Ramos (cell line): Measurements from ENCODE around the gene SIRT1.
"Not testable (repeated sequence)": the region's sequence is repeated elsewhere in the genome, so short reads cannot be mapped to it uniquely, and the experiment has no call there.

ENCODE experiments used
- in situ Hi-C: fragments of 300-500 bp; cut with MboI; formaldehyde crosslinking; loops from one replicate; pipeline ENCODE4 v1.14.3; 2022; ENCODE audit warnings: low sequenced_read_pairs; ENCODE audit not compliant: unreplicated experiment

SIRT1 gene

DNA sequence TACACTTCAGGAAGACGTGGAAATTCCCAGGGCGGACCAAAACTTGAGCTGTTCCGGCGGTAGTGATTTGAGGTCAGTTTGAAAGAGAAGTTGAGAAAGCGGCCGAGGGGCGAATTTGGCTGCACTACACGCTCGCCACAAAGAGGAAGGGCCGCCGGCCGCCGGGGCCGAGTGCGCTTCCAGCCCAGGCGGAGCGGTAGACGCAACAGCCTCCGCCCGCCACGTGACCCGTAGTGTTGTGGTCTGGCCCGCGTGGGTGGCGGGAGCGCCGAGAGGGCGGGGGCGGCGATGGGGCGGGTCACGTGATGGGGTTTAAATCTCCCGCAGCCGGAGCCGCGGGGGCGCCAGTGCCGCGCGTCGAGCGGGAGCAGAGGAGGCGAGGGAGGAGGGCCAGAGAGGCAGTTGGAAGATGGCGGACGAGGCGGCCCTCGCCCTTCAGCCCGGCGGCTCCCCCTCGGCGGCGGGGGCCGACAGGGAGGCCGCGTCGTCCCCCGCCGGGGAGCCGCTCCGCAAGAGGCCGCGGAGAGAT is at the start of gene SIRT1:
Gene SIRT1 (plus strand): TSS at position 344 of the 529 bp plus-strand sequence. CDS start 66 bp downstream, at position 410.
- in situ Hi-C loops: no loop called here

DNA sequence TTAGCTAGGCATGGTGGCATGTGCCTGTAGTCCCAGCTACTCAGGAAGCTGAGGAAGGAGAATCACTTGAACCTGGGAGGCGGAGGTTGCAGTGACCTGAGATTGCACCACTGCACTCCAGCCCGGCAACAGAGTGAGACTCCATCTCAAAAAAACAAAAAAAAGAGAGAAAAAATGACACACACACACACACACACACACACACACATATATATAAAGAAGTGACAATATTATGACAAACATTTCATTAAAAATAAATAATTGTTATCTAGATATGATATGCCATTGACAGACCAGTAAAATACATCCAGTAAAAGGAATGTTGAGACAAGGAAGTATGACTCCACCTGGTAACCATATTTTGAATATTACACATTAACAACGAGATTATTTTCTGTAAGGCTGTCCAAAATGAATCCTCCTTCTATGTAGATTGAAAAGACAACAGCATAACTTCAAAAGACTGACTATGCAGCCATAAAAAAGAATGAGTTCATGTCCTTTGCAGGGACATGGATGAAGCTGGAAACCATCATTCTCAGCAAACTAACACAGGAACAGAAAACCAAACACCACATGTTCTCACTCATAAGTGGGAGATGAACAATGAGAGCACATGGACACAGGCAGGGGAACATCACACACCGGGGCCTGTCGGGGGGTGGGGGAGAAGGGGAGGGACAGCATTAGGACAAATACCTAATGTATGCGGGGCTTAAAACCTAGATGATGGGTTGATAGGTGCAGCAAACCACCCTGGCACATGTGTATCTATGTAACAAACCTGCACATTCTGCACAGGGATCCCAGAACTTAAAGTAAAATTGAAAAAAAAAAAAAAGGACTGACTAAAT is 48.7 kb upstream of the SIRT1 start:
- in situ Hi-C loops: not testable (repeated sequence)

DNA sequence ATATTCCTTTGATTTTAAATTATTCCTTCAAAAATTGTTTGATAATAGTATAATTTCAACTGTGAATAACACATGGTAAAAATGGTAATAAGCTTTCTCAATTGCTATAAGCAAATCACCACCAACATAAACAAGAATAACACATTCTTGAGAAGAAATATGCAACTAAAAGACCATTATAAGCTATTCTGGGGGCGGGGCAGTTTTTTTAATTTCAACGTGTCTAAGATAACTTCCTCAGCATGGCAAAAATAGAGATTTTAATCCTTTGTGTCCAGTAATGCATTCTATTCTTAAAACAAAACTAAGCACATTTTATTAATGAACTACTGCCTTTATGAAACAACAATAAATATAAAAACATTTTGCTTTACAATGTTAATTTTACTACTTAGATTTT is 48.0 kb upstream of the SIRT1 start:
- in situ Hi-C loops: no loop called here

DNA sequence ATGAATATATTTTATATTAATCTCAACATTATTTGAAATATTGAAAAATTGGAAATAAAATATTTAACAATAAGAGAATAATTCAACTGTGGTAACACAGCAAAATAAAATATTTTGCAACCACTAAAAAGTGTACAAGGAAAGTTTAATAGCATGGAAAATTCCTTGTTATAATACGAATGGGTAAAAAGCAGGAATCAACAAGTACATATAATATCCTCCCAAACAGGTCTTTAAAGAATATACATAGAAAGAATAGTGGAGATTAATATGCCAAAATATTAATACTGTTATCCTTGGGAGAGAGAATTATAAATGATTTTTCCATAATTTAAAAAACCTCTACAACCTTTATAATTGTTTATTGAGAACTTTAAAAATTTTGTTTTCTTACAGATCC is 47.5 kb upstream of the SIRT1 start:
- in situ Hi-C loops: no loop called here

DNA sequence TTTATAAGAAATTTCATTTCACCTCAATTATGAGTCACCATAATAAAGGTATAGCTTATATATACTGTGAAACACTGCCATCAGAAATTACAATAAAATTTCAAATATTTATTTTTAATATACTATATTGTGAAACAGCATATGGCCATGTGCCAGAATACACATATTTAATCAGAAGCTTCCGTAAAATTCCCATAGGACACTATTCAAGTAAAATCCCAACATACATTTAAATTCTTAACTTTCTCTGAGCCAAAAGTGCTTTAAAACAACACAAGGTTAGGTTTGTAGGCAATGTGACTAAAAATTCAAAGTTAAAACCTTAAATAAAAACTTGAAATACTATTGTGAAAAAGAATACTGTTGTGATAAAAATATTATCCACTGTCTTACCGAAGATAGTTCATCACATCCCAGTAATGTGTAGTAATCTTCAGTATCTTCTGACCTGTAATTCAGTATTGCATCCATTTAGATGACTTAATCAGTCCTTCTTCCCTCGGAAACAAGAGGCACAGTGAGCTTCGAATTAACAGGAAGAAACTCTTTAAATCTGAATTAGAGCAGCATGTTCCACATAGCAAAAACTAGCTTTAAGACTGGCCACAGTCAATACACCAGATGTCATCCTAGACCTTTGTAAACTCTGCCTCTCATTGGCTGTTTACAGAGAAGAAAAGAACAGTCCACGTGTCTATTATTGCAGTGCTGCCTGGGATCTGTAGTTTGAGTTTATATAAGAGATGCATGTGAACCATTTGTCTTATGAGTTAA is 46.7 kb upstream of the SIRT1 start, which contains the start of gene DNAJC12:
Gene DNAJC12 (minus strand): TSS at position 648 of the 774 bp plus-strand sequence. CDS start 177 bp downstream, at position 471.
- in situ Hi-C loops: no loop called here

DNA sequence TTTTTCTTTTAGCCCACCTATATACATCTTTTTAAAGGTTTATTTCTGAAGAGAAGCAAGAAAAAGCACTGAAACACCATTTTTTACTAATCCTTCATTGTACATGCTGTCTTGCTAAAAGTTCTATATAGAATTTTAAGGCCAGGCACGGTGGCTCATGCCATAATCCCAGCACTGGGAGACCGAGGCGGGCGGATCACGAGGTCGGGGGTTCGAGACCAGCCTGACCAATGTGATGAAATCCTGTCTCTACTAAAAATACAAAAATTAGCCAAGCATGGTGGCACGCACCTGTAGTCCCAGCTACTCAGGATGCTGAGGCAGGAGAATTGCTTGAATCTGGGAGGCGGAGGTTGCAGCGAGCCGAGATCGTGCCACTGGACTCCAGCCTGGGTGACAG is 44.9 kb upstream of the SIRT1 start:
- in situ Hi-C loops: not testable (repeated sequence)

DNA sequence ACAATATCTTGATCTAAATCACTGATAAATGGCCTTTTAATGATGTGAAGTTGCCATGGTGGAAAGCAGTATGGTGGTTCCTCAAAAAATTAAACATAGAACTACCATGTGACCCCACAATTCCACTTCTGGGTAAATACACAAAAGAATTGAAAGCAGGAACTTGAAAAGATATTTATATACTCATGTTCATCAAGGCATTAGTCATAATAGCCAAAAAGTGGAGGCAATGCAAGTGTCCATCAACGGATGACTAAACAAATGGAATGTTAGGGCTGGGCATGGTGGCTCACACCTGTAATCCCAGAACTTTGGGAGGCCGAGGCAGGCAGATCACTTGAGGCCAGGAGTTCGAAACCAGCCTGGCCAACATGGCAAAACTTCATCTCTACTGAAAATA is 44.5 kb upstream of the SIRT1 start:
- in situ Hi-C loops: no loop called here

DNA sequence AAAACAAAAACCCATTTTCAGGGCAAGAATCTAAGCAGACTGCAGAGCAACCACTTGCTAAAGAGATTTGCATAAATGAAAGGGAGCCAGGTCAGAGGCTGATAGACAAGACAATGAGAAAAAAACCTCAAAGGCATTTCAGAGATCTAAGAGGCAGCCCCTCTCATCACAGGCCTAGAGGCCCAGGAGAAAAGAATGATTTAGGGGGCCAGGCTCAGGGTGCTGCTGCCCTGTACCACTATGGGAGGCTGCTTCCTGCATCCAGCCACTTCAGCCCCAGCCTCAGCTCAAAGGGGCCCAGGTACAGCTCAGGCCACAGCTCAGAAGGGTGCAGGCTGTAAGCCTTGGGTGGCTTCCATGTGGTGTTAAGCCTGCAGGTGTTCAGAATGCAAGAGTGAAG is 42.7 kb upstream of the SIRT1 start:
- in situ Hi-C loops: no loop called here

DNA sequence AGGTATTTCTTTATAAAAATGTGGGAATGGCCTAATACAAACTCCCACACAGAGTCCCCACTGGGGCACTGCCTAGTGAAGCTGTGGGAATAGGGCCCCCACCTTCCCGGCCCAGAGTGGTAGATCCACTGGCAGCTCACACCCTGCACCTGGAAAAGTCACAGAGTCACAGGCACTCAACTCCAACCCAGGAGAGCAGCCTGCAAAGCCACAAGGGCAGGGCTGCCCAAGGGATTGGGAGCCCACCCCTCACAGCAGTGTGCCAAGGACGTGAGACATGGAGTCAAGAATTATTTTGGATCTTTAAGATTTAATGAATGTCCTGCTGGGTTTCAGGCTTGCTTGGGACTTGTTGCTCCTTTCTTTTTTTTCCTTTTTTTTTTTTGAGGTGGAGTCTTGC is 41.2 kb upstream of the SIRT1 start:
- in situ Hi-C loops: no loop called here

DNA sequence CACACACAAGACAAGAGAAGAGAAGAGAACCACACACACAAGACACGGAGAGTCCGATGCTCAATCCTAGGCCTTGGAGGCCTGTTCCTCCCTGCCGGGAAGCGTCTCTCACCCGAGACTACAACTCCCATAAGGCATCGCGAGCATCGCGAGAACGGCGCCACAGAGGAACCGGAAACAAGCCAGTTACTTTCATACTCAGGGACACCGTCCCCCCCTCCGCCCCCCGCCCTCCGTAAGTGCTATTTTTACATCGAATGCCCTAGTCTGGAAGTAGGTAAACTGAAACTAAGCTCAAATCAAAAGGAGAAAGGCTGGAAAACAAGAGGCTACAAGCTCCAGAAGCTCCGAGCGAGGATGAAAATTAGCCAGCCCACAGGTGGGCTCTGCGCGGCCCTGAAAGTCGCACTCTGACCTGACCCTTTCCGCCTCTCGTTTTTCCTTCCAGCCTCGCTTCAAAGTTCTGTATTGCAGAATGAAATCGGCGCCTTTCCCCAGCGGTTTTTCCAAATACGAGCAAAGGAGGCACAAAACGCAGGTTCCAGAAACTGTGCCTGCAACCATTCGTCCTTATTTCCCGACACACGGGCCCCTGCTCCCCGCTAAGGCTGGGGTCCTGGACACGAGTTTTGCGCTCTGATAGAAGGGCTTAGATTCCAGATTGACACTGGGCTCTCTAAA is 35.0 kb upstream of the SIRT1 start:
- in situ Hi-C loops: loop anchor here (10.0 kb wide), 1 partner anchor 455 kb away; no protein-coding TSS in a partner anchor

DNA sequence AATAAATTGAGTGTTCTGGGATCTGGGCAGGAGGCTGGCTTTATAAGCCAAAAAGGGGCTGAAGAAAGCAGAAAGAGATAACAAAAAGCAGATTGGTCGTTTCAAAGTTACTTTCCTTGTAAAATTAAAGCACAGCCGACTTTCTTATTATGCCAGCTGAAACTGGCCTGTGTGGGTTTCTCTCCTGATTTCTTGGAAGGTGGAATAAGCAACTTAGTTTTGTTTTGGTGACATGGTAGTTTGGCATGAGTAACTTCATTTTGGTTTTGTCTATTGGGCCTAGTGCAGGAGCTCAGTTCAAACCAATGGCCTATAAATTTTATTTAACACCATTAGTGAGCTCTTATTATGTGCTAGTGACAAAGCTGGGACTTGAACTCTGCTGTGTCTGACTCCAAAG is 33.3 kb upstream of the SIRT1 start:
- in situ Hi-C loops: loop anchor here (10.0 kb wide), 1 partner anchor 454 kb away; no protein-coding TSS in a partner anchor

DNA sequence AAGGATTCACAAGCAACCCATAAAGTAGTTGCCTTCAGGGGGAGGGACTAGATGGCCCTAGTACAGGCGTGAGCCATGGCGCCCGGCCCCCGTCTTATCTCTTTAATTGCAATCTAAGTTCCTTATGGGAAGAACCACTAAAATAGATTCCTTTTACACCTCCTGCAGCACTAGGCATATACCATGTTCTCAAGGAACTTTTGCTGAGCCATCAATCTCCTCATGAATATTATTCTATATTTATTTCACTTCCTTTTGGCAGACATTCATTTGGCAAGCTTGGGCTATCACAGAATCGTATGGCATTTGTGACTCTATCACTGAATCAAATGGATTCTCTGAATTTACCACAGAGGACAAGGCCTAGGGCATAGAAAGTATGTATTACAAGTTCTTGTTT is 31.7 kb upstream of the SIRT1 start:
- in situ Hi-C loops: loop anchor here (10.0 kb wide), 1 partner anchor 452 kb away; no protein-coding TSS in a partner anchor

DNA sequence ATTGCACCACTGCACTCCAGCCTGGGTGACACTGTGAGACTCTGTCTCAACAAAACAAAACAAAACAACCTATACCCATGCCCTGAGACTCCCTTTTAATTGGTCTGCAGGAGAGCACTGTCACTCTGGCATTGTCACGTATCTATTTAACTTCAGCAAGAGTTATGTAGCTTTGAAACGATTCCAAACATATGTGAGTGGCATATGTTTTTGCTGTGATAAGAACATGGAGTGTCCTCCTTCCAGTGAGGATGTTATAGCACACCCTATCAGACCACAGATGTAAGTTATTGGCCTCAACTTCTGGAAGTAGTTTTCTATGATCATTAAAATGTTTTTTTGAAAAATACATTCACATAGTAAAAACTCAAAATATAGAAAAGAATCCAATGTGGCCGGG is 30.9 kb upstream of the SIRT1 start:
- in situ Hi-C loops: loop anchor here (10.0 kb wide), 1 partner anchor 451 kb away; no protein-coding TSS in a partner anchor

DNA sequence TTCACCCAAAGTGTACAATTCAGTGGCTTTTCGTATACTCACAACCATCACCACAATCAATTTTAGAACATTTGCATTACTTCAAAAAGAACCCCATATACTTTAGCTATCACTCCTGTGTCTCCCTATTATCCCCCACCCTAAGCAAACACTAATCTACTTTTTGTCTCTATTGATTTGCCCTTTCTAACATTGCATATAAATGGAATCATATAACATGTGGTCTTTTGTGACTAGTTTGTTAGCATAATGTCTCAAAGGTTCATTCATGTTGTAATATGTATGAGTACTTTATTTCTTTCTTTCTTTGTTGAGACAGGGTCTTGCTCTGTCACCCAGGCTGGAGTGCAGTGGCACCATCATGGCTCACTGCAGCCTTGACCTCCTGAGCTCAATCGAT is 25.5 kb upstream of the SIRT1 start:
- in situ Hi-C loops: loop anchor here (5.0 to 10.0 kb wide), 2 partner anchors 298 to 446 kb away; no protein-coding TSS in a partner anchor

DNA sequence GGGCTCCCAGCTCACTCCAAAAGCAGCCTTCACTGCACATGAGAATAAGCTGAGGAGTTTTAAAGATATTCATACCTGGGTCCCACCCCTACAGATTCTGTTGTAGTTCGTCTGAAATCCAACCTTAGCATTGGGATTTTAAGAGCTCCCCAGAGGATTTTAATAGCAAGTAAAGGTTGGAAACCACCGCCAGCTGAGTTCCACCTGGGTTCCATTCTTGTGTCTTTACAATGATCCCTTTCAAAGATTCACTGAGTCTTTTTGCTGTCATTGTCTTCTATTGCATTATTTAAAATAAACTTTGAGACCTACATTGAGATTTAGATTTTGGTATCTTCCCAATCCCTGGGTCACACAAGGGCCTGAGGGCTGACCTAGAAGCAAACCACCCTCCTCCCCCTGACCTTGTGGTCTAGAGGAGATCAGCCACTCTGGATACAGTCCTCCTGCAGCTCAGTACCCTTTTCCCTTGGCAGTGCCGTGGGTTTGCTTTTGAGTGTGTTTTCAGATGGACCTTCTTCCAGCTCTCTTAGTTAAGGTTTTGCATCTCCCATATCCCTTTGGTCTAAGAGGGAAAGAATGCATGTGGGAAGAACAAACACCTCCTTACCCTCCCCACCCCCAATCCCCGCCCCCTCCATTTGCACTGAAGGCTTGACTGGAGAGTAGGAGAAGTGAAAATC is 22.6 kb upstream of the SIRT1 start:
- in situ Hi-C loops: no loop called here

DNA sequence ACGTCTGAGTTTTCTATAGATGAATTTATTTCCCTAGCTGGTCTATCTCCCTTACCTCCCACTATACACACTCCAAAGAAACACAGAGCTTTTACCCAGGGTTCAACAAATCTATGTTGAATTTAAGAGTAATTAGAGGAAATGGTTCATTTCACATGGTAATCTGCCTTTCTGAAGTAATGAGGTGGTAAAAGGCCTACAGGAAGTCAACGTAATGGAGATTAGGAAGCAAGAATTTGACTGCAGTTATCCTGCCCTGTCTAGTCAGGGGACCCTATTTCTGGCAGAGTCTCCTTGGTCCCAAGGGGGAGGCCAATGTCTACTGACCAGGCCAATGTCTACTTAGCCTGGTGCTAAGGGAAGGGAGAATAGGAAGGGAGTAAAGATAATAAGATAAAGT is 21.4 kb upstream of the SIRT1 start:
- in situ Hi-C loops: no loop called here

DNA sequence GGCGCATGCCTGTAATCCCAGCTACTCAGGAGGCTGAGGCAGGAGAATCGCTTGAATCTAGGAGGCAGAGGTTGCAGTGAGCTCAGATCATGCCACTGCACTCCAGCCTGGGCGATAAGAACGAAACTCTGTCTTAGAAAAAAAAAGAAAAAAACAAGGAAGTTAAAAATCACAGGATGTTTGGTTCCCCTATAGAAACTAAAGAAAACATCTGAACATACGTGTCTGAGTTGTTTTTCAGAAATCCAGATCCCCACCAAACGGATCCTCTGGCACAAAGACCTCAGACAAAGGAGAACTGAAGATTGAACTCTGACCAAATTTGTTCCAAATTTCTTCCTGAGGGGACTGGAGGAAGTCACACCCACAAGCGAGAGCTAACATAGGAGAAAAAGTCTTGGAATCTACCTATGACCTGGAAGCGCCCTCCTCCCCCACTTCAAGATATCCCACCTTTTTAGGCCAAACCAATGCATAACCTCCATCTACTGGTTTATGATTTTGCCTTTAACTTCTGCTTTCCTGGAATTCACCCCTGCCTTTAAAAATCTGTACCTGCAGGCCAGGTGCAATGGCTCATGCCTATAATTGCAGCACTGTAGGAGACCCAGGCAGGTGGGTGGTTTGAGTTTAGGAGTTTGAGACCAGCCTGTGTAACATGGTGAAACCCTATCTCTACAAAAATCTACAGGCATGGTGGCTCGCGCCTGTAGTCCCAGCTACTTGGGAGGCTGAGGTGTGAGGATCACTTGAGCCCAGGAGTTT is 19.7 kb upstream of the SIRT1 start:
- in situ Hi-C loops: no loop called here

DNA sequence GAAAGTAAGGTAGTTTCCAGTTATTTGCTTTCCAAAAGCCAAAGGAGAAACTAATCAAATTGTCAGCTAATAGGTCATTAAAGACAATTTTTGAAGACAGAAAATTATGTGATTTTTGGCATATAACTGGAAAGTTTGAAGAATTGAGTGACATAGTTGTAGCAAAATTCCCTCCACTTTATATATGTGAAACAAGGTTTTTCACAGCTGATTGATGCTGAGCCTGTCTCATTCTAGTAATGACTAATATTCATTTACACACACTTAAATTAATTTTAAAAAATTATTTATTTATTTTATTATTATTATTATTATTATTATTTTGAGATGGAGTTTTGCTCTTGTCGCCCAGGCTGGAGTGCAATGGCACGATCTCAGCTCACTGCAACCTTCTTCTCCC is 16.3 kb upstream of the SIRT1 start:
- in situ Hi-C loops: no loop called here

DNA sequence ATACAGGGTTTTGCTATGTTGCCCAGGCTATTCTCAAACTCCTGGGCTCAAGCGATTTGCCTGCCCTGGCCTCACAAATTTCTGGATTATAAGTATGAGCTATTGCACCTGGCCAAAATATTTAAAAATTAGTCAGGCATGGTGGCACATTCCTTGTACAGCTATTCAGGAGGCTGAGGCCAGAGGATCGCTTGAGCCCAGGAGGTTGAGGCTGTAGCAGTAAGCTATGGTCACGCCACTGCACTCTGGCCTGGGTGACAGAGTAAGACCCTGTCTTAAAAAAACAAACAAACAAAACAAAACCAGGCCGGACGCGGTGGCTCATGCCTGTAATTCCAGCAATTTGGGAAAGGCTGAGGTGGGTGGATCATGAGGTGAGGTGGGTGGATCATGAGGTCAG is 14.5 kb upstream of the SIRT1 start:
- in situ Hi-C loops: no loop called here
